Heart left ventricle (tissue), 16 donors: ENCODE measurements around the gene PLCB4. TPM values are rescaled to one million over a fixed set of nuclear protein-coding genes. Genes with fewer than 3 reads are reported as not detected.

Source experiments
- ATAC-seq, 4 donors: fragments of 200-7000 bp; cut with Tn5 transposase; one replicate each; pipeline ENCODE4 v1.9.1; 2020 to 2022; ENCODE audit warnings: moderate library complexity in 4 of 4, mild to moderate bottlenecking in 3 of 4, moderate number of reproducible peaks in 1 of 4
- DNase-seq, 5 donors: peaks; one replicate each; pipeline ENCODE4 v3.0.0-alpha.2; 2020
- H3K27ac ChIP-seq, 12 donors: fragments of 200-600 bp; sonication (generic) in 4 of 12; one replicate each; pipeline versions ENCODE4 v1.5.0 to v1.8.0; 2016 to 2022; ENCODE audit warnings: mild to moderate bottlenecking in 2 of 12
- H3K27me3 ChIP-seq, 9 donors: fragments of 200-600 bp; sonication (generic) in 2 of 9; one replicate each; pipeline versions ENCODE4 v1.5.1 to v1.8.0; 2016 to 2022; ENCODE audit warnings: mild to moderate bottlenecking in 3 of 9
- H3K36me3 ChIP-seq, 9 donors: fragments of 200-600 bp; sonication (generic) in 2 of 9; one replicate each; pipeline versions ENCODE4 v1.5.0 to v1.8.0; 2018 to 2022; ENCODE audit warnings: mild to moderate bottlenecking in 2 of 9
- H3K4me1 ChIP-seq, 12 donors: fragments of 200-600 bp; sonication (generic) in 4 of 12; one replicate each; pipeline versions ENCODE4 v1.5.0 to v1.8.0; 2016 to 2022; ENCODE audit warnings: mild to moderate bottlenecking in 3 of 12
- H3K4me3 ChIP-seq, 12 donors: fragments of 200-600 bp; sonication (generic) in 4 of 12; one replicate each; pipeline versions ENCODE4 v1.5.0 to v1.8.0; 2017 to 2022; ENCODE audit warnings: mild to moderate bottlenecking in 9 of 12, moderate library complexity in 4 of 12
- H3K9me3 ChIP-seq, 12 donors: fragments of 200-600 bp; sonication (generic) in 4 of 12; one replicate each; pipeline versions ENCODE4 v1.5.0 to v1.8.0; 2016 to 2022; ENCODE audit warnings: mild to moderate bottlenecking in 1 of 12
- CTCF ChIP-seq, 12 donors: fragments of 200-600 bp; sonication (generic) in 4 of 12; IDR thresholded peaks; one replicate each; pipeline versions ENCODE4 v1.5.0 to v1.8.0; 2018 to 2022; ENCODE audit warnings: antibody characterized with exemption in 12 of 12, mild to moderate bottlenecking in 5 of 12
- POLR2A ChIP-seq, 2 donors: fragments of 450-650 bp; IDR thresholded peaks; one replicate each; pipeline ENCODE4 v1.6.1; 2017; ENCODE audit warnings: antibody characterized with exemption in 2 of 2, mild to moderate bottlenecking in 2 of 2, moderate library complexity in 2 of 2
- WGBS, 4 donors: extraction: QIAGEN DNeasy Blood & Tissue Kit in 2 of 4; methylation state at CpG; one replicate each; pipeline versions ENCODE4 v1.1.5 to v1.1.7; 2013 to 2018; 5-methylcytosine and 5-hydroxymethylcytosine counted together
- intact Hi-C, 10 donors: fragments of 100-400 bp; cut with DNase I; formaldehyde crosslinking; loops; one replicate each; pipeline versions ENCODE4 v1.11.1 to v1.14.2; 2022
- polyA plus RNA-seq, 2 donors: library from polyadenylated mRNA; stranded (reverse); fragments of 200-250 nt; gene quantifications; one replicate each; pipeline ENCODE4 v1.2.3, GENCODE V29; 2013
- total RNA-seq, 9 donors: library from RNA; depleted of rRNA in 2 of 9; stranded (reverse); fragments of >200 nt in 2 of 9; fragmentation: NEBNext Ultra II Directional in 3 of 9; extraction: Animal tissue kit (Norgen Biotek cat#: 25700) in 3 of 9; gene quantifications; one replicate each; pipeline versions ENCODE4 v1.1.0 to v1.2.4, GENCODE V29; 2016 to 2023
- donor health status: ischemic (EF 13 %, LVEDD 7.1; RV severe dilation, severe dysfunction).
- donor health status: healthy with polysubstance abuse.
- donor health status: DM: no; HTN: yes; CAD: no.
- donor health status: DM: no; HTN: no; CAD: no.
- donor health status: ischemic (EF 25% LVEDD 6.9; RV normal size, moderate dysfunction).
- donor health status: ischemic (EF 25% LVEDD 5.7; RV mildly dilated, moderate dysfunction).
- donor health status: healthy.
- donor health status: DM: yes; HTN: yes; CAD: no.
- donor health status: ischemic (EF 35%, LVEDD 5.7; RV mildly dilated, moderate dysfunction).
- donor health status: nonischemic (EF 11% LVEDD 7.7; RV severe dilation, severe dysfunction).
- donor health status: DM: yes; HTN: yes; CAD: no.
- donor health status: PGD.
- donor health status: ischemic (EF 29% LVEDD 5.4; RV normal size, mild dysfunction).
- donor health status: nonischemic (EF 23%, LVEDD 6.1; RV moderate dilation, normal function).

Gene PLCB4
- total and polyA plus RNA-seq, 11 donors = 8.4 to 31.8 (median 18.5) TPM

DNA sequence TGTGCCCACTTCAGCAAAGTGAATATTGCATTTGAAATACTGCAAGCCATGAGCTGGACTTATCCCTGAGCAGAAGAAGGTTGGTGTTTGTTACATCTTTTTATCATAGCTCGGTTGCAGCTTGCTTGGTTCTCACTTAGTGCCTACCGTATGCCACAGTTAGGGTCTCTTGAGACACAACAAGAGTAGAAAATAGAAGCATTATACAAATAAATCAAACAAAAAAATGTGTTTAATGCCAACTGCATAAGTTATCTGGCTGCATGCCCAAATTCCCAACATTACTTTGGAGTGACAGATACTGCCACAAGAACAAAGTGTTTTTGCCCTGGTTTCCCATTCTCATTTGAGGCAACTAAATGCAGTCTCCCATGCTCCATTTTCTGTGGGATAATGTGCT, 391.6 kb downstream of the PLCB4 start:
- Histone ChIP-seq H3K4me1 (peaks cover 0 to 11% (median 0%) of the 10 kb centered on the region in 12 donors), H3K27ac (no peak overlapping the region), H3K4me3 (no peak overlapping the region), H3K27me3 (no peaks in the 10 kb centered on the region), H3K36me3 (peaks cover 0 to 69% (median 31%) of the 10 kb centered on the region in 9 donors), H3K9me3 (peaks cover 0 to 4% (median 0%) of the 10 kb centered on the region in 12 donors)
- TF ChIP-seq POLR2A (IDR thresholded peaks at IDR 0.05) (no peak), CTCF (IDR thresholded peaks at IDR 0.05) (no peak)
- ATAC-seq = no peak
- WGBS, 4 donors = 51 to 63% (median 53%) methylated on average over 2 of the region's 2 CpGs
- DNase-seq = no peak
- intact Hi-C loops = no loop called here

GRCh38 chr20:9467995-9468394, 399.1 kb downstream of the PLCB4 start:
- intact Hi-C loops = loop anchor here in 1 of 10 donors (5.0 kb wide), 1 partner anchor 144 kb away; no protein-coding TSS in a partner anchor
- TF ChIP-seq POLR2A (IDR thresholded peaks at IDR 0.05) = no peak
- peak in 10 of 12 donors; percentile 16 to 48 (median 38) for TF ChIP-seq CTCF (IDR thresholded peaks at IDR 0.05)
- WGBS, 4 donors = 54 to 59% (median 57%) methylated on average over 3 of the region's 3 CpGs

DNA sequence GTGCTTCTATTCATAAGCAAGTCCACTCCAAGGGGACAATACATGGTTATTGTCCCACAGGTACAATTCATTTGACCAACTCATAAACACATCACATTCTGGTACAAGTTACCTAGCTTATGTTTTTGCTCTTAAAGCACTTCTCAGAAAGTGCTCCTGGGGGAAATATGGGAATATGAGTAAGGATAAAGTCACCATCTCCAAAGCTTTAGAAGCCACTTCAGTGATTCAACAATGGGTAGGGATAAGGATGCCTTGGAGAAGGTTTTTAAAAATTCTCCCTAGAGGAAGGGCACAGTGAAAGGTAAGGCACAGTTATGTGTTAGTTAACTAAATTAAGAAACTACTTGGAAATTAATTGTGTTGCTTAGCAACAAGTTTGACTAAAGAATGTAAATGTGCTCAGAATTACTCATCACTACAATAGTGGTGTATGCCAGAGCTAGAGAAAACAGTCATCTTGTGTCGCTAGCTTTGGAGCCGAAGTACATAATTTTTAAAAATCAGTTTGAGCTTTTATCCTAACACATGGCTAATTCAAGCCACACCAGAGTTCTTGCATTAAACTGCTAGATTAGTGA, 406.0 kb downstream of the PLCB4 start:
- 90 to 98% (median 91%) methylated on average over 2 of the region's 2 CpGs for WGBS, 4 donors
- no peaks in the 10 kb centered on the region for H3K27me3 ChIP-seq
- TF ChIP-seq CTCF (IDR thresholded peaks at IDR 0.05) = no peak
- TF ChIP-seq POLR2A (IDR thresholded peaks at IDR 0.05) = no peak

More at GRCh38 chr20:9467995-9468394, 399.1 kb downstream of the PLCB4 start:
- Histone ChIP-seq H3K4me3 (no peak overlapping the region), H3K9me3 (peaks cover 0 to 10% (median 0%) of the 10 kb centered on the region in 12 donors), H3K36me3 (peaks cover 0 to 45% (median 6%) of the 10 kb centered on the region in 9 donors), H3K27me3 (no peaks in the 10 kb centered on the region), H3K27ac (no peak overlapping the region), H3K4me1 (no peaks in the 10 kb centered on the region)
- no peak for DNase-seq
- no peak for ATAC-seq

GRCh38 chr20:9475456-9475855, 406.6 kb downstream of the PLCB4 start:
- Histone ChIP-seq H3K27me3 (no peaks in the 10 kb centered on the region), H3K36me3 (peaks cover 0 to 98% (median 18%) of the 10 kb centered on the region in 9 donors)
- intact Hi-C loops = loop anchor here in 1 of 10 donors (10.0 kb wide), 1 partner anchor 129 kb away; no protein-coding TSS in a partner anchor

More for the DNA sequence above, 406.0 kb downstream of the PLCB4 start:
- no peak for DNase-seq
- H3K4me1 ChIP-seq = no peaks in the 10 kb centered on the region
- no peak overlapping the region for H3K4me3 ChIP-seq
- no peak overlapping the region for H3K27ac ChIP-seq
- peaks cover 0 to 98% (median 18%) of the 10 kb centered on the region in 9 donors for H3K36me3 ChIP-seq
- intact Hi-C loops = loop anchor here in 1 of 10 donors (10.0 kb wide), 1 partner anchor 130 kb away; no protein-coding TSS in a partner anchor
- no peak for ATAC-seq
- no peaks in the 10 kb centered on the region for H3K9me3 ChIP-seq

More at GRCh38 chr20:9475456-9475855, 406.6 kb downstream of the PLCB4 start:
- ATAC-seq (no peak), DNase-seq (no peak)
- TF ChIP-seq CTCF (IDR thresholded peaks at IDR 0.05) (no peak), POLR2A (IDR thresholded peaks at IDR 0.05) (no peak)
- Histone ChIP-seq H3K4me3 (no peak overlapping the region), H3K27ac (no peak overlapping the region), H3K9me3 (no peaks in the 10 kb centered on the region), H3K4me1 (no peaks in the 10 kb centered on the region)
